ENCODE results near the gene GPR63. TPM values are rescaled to one million over a fixed set of nuclear protein-coding genes. Genes with fewer than 3 reads are reported as not detected.

Gene GPR63
- total and polyA plus RNA-seq, 2 donors from 2014 or later = 0.37 to 0.69 TPM

GRCh38 chr6:96834070-96834469 lies 3.2 kb downstream of the GPR63 start:
- intact Hi-C loops (cut with DNase I) = no loop called here
- peaks cover 0 to 5% (median 2%) of the 10 kb centered on the region in 3 donors for H3K4me1 ChIP-seq (ENCODE audit: control insufficient read depth in 2 of 3, insufficient read depth in 2 of 3, low read depth in 1 of 3, low read length in 3 of 3)
- H3K36me3 ChIP-seq (ENCODE audit: control insufficient read depth in 2 of 3, insufficient read depth in 3 of 3, low read length in 3 of 3) = no peaks in the 10 kb centered on the region
- H3K9me3 ChIP-seq (ENCODE audit: control insufficient read depth in 2 of 3, insufficient read depth in 1 of 3, low read length in 3 of 3) = no peaks in the 10 kb centered on the region
- H3K27me3 ChIP-seq (ENCODE audit: control insufficient read depth, insufficient read depth, low read length) = no peaks in the 10 kb centered on the region
- no peak for FAIRE-seq
- no peak for TF ChIP-seq CTCF (IDR thresholded peaks at IDR 0.05; ENCODE audit: borderline replicate concordance, extremely low read depth, insufficient read depth)
- no peak for DNase-seq
- H3K4me3 ChIP-seq (ENCODE audit: low read length in 3 of 3) = no peak overlapping the region
- no peak overlapping the region for H3K27ac ChIP-seq (ENCODE audit: low read depth in 2 of 2, low read length in 2 of 2)
- H3K9ac ChIP-seq (ENCODE audit: low read length in 3 of 3) = no peak overlapping the region

GRCh38 chr6:96832780-96833179 lies 4.5 kb downstream of the GPR63 start:
- H3K9ac ChIP-seq (ENCODE audit: low read length in 3 of 3) = no peak overlapping the region
- H3K36me3 ChIP-seq (ENCODE audit: control insufficient read depth in 2 of 3, insufficient read depth in 3 of 3, low read length in 3 of 3) = no peaks in the 10 kb centered on the region
- H3K4me1 ChIP-seq (ENCODE audit: control insufficient read depth in 2 of 3, insufficient read depth in 2 of 3, low read depth in 1 of 3, low read length in 3 of 3) = peaks cover 0 to 2% (median 2%) of the 10 kb centered on the region in 3 donors
- no peaks in the 10 kb centered on the region for H3K9me3 ChIP-seq (ENCODE audit: control insufficient read depth in 2 of 3, insufficient read depth in 1 of 3, low read length in 3 of 3)
- H3K27me3 ChIP-seq (ENCODE audit: control insufficient read depth, insufficient read depth, low read length) = no peaks in the 10 kb centered on the region
- H3K27ac ChIP-seq (ENCODE audit: low read depth in 2 of 2, low read length in 2 of 2) = no peak overlapping the region
- FAIRE-seq (no peak), DNase-seq (no peak)
- intact Hi-C loops (cut with DNase I) = no loop called here
- TF ChIP-seq CTCF (IDR thresholded peaks at IDR 0.05; ENCODE audit: borderline replicate concordance, extremely low read depth, insufficient read depth) = no peak
- H3K4me3 ChIP-seq (ENCODE audit: low read length in 3 of 3) = no peak overlapping the region

GRCh38 chr6:96826865-96827264 lies 10.4 kb downstream of the GPR63 start:
- no peak overlapping the region for H3K27ac ChIP-seq (ENCODE audit: low read depth in 2 of 2, low read length in 2 of 2)
- TF ChIP-seq CTCF (IDR thresholded peaks at IDR 0.05; ENCODE audit: borderline replicate concordance, extremely low read depth, insufficient read depth) = no peak
- no peaks in the 10 kb centered on the region for H3K27me3 ChIP-seq (ENCODE audit: control insufficient read depth, insufficient read depth, low read length)
- H3K4me1 ChIP-seq (ENCODE audit: control insufficient read depth in 2 of 3, insufficient read depth in 2 of 3, low read depth in 1 of 3, low read length in 3 of 3) = no peaks in the 10 kb centered on the region
- no peak for DNase-seq
- H3K4me3 ChIP-seq (ENCODE audit: low read length in 3 of 3) = no peak overlapping the region
- no peak overlapping the region for H3K9ac ChIP-seq (ENCODE audit: low read length in 3 of 3)
- FAIRE-seq = no peak
- no peaks in the 10 kb centered on the region for H3K36me3 ChIP-seq (ENCODE audit: control insufficient read depth in 2 of 3, insufficient read depth in 3 of 3, low read length in 3 of 3)
- intact Hi-C loops (cut with DNase I) = no loop called here
- H3K9me3 ChIP-seq (ENCODE audit: control insufficient read depth in 2 of 3, insufficient read depth in 1 of 3, low read length in 3 of 3) = no peaks in the 10 kb centered on the region

GRCh38 chr6:96823743-96824142 lies 13.5 kb downstream of the GPR63 start:
- Histone ChIP-seq H3K4me3 (ENCODE audit: low read length in 3 of 3) (no peak overlapping the region), H3K27me3 (ENCODE audit: control insufficient read depth, insufficient read depth, low read length) (no peaks in the 10 kb centered on the region), H3K9me3 (ENCODE audit: control insufficient read depth in 2 of 3, insufficient read depth in 1 of 3, low read length in 3 of 3) (no peaks in the 10 kb centered on the region), H3K4me1 (ENCODE audit: control insufficient read depth in 2 of 3, insufficient read depth in 2 of 3, low read depth in 1 of 3, low read length in 3 of 3) (no peaks in the 10 kb centered on the region), H3K9ac (ENCODE audit: low read length in 3 of 3) (no peak overlapping the region), H3K27ac (ENCODE audit: low read depth in 2 of 2, low read length in 2 of 2) (no peak overlapping the region), H3K36me3 (ENCODE audit: control insufficient read depth in 2 of 3, insufficient read depth in 3 of 3, low read length in 3 of 3) (no peaks in the 10 kb centered on the region)
- TF ChIP-seq CTCF (IDR thresholded peaks at IDR 0.05; ENCODE audit: borderline replicate concordance, extremely low read depth, insufficient read depth) = no peak
- DNase-seq = no peak
- intact Hi-C loops (cut with DNase I) = no loop called here
- no peak for FAIRE-seq
